Thyroid gland (tissue), 4 donors: ENCODE measurements around the gene PAXX.

Experiments used
- CTCF ChIP-seq, 6 experiments: fragments of 200-600 bp in 3 of 6; fragments of 450-650 bp in 3 of 6; sonication (generic) in 3 of 6; IDR thresholded peaks; one replicate each; pipeline ENCODE4 v1.5.1; 2016 to 2019; ENCODE audit warnings: antibody characterized with exemption in 6 of 6, mild to moderate bottlenecking in 2 of 6, inconsistent platforms in 1 of 6, moderate library complexity in 1 of 6
- POLR2A ChIP-seq, 2 donors: fragments of 450-650 bp; IDR thresholded peaks; one replicate each; pipeline ENCODE4 v1.6.1; 2017; ENCODE audit warnings: antibody characterized with exemption in 2 of 2, mild to moderate bottlenecking in 2 of 2, moderate library complexity in 1 of 2

- TF ChIP-seq CTCF (IDR thresholded peaks at IDR 0.05) (no peak), POLR2A (IDR thresholded peaks at IDR 0.05) (no peak)
Measured at GRCh38 chr9:137022662-137023008, 30.4 kb downstream of the PAXX start.
